GM21526 (cell line): Measurements from ENCODE around the gene ARF1.
A peak's percentile ranks its signal among the peaks of the same experiment; 100 is the strongest.
"Not testable (repeated sequence)": the region's sequence is repeated elsewhere in the genome, so short reads cannot be mapped to it uniquely, and the experiment has no call there.

Experiments used
- ATAC-seq: cut with Tn5 transposase; IDR thresholded peaks from one replicate; pipeline ENCODE4 v1.9.1; 2021; ENCODE audit warnings: moderate library complexity; ENCODE audit not compliant: unreplicated experiment, low FRiP score

ARF1 gene

GRCh38 chr1:228100822-228101613 is 18.5 kb downstream of the ARF1 start:
- no peak for ATAC-seq

GRCh38 chr1:228101614-228101993 is 19.1 kb downstream of the ARF1 start:
- ATAC-seq, result no peak

- ATAC-seq, result peak; percentile 15
Observed at GRCh38 chr1:228101994-228102790, 19.7 kb downstream of the ARF1 start.

GRCh38 chr1:228102791-228103620 is 20.5 kb downstream of the ARF1 start, which contains the start of gene C1orf35:
Gene C1orf35, minus strand, starts transcription at chr1:228103325. Its CDS starts 98 bp downstream, at chr1:228103227.
- peak; percentile 55 for ATAC-seq

GRCh38 chr1:228104526-228105269 is 22.2 kb downstream of the ARF1 start:
- no peak for ATAC-seq

GRCh38 chr1:228105270-228105995 is 22.9 kb downstream of the ARF1 start:
- no peak for ATAC-seq

- no peak for ATAC-seq
Observed at GRCh38 chr1:228105996-228106799, 23.7 kb downstream of the ARF1 start.

- no peak for ATAC-seq
Observed at GRCh38 chr1:228106800-228107054, 24.2 kb downstream of the ARF1 start.

- no peak for ATAC-seq
Observed at GRCh38 chr1:228107636-228108035, 25.1 kb downstream of the ARF1 start.

GRCh38 chr1:228108055-228108690 is 25.7 kb downstream of the ARF1 start:
- no peak for ATAC-seq

- ATAC-seq, result peak; percentile 1
Observed at GRCh38 chr1:228108742-228109072, 26.2 kb downstream of the ARF1 start.

GRCh38 chr1:228109073-228109961 is 26.8 kb downstream of the ARF1 start, which contains the start of gene MRPL55:
Gene MRPL55, minus strand, starts transcription at chr1:228109299. Its CDS starts 1,039 bp downstream, at chr1:228108260.
- ATAC-seq, result peak; percentile 79

- no peak for ATAC-seq
Observed at GRCh38 chr1:228109962-228110488, 27.5 kb downstream of the ARF1 start.

- no peak for ATAC-seq
Observed at GRCh38 chr1:228110556-228110955, 28.0 kb downstream of the ARF1 start.

- not testable (repeated sequence) for ATAC-seq
Observed at GRCh38 chr1:228111315-228111714, 28.8 kb downstream of the ARF1 start.

- no peak for ATAC-seq
Observed at GRCh38 chr1:228112167-228112566, 29.7 kb downstream of the ARF1 start.

GRCh38 chr1:228112617-228113016 is 30.1 kb downstream of the ARF1 start:
- ATAC-seq, result no peak
